ENCODE results near the gene ZNRF3.
A peak's percentile ranks its signal among the peaks of the same experiment; 100 is the strongest.

Gene ZNRF3

DNA sequence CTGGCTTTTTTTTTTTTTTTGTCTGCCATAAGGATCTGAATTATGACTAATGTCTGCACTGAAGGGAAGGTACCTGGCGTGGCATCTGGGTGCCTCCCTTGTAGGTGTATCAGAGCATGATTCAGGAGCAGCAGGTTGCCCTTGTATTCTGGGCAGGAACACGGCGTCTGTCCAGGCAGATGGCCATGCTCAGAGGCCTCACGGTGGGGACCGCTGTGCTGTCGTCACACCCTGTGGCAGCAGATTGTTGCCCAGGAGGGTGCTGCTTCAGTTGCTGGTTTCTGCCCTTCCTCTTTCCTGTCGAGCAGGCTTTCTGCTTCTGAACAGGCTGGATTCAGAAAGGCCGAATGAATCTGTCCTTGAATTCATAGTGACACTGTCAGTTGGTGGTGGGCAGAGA is 11.0 kb downstream of the ZNRF3 start:
- Histone ChIP-seq H3K27ac (ENCODE audit: low read depth, low read length) (no peak overlapping the region), H3K4me3 (ENCODE audit: low read depth in 1 of 5, low read length in 5 of 5) (no peak overlapping the region), H3K9ac (ENCODE audit: low read length in 5 of 5) (no peak overlapping the region), H3K9me3 (ENCODE audit: control insufficient read depth in 5 of 5, low read length in 5 of 5) (no peaks in the 10 kb centered on the region), H3K4me1 (ENCODE audit: control insufficient read depth in 5 of 5, insufficient read depth in 5 of 5, low read length in 5 of 5) (peaks cover 0 to 14% (median 5%) of the 10 kb centered on the region in 5 donors), H3K36me3 (ENCODE audit: control insufficient read depth in 5 of 5, insufficient read depth in 5 of 5, low read length in 5 of 5) (no peaks in the 10 kb centered on the region), H3K27me3 (ENCODE audit: control insufficient read depth in 5 of 5, insufficient read depth in 4 of 5, low read length in 5 of 5) (no peaks in the 10 kb centered on the region)

DNA sequence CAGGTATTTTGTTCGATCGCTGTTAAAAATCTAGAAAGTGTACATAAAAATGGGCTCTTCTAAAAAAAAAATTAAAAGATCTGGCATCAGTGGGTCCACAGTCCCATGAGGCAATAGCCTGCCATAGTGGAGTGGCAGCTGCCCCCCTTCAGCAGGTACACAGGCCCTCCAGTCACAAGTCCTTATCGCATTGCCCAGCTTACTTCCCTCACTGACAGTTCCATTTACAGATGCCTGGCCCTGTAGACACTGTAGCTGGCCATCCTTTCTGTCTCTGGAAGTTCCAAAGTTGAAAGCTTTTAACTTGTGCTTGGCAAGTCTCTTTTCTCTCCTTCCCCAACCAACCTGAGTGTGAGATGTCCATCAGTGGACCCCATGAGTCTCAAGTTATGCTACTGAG is 11.4 kb downstream of the ZNRF3 start:
- Histone ChIP-seq H3K27me3 (ENCODE audit: control insufficient read depth in 5 of 5, insufficient read depth in 4 of 5, low read length in 5 of 5) (no peaks in the 10 kb centered on the region), H3K9ac (ENCODE audit: low read length in 5 of 5) (no peak overlapping the region)

DNA sequence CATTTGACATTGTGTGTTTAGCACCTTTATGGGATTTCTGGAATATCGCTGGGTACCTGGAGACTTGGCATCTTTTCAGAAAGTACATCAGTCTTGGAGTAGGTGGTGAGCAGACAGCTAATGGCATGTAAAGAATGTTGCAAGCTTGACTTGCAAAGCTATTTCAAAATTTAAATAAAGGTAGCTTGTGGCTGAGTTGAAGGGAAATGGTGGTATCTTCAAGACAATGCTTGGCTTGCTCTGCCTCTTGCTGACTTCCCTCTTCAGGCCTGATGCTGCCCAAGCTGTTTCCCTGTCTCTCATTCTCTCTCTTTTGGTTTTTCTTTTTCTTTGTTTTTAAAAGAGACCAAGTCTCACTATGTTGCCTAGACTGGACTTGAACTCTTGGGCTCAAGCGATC is 13.2 kb downstream of the ZNRF3 start:
- no peaks in the 10 kb centered on the region for H3K9me3 ChIP-seq (ENCODE audit: control insufficient read depth in 5 of 5, low read length in 5 of 5)
- no peaks in the 10 kb centered on the region for H3K27me3 ChIP-seq (ENCODE audit: control insufficient read depth in 5 of 5, insufficient read depth in 4 of 5, low read length in 5 of 5)
- H3K4me3 ChIP-seq (ENCODE audit: low read depth in 1 of 5, low read length in 5 of 5) = no peak overlapping the region
- H3K36me3 ChIP-seq (ENCODE audit: control insufficient read depth in 5 of 5, insufficient read depth in 5 of 5, low read length in 5 of 5) = no peaks in the 10 kb centered on the region
- no peak overlapping the region for H3K27ac ChIP-seq (ENCODE audit: low read depth, low read length)
- peaks cover 0 to 14% (median 5%) of the 10 kb centered on the region in 5 donors for H3K4me1 ChIP-seq (ENCODE audit: control insufficient read depth in 5 of 5, insufficient read depth in 5 of 5, low read length in 5 of 5)
- H3K9ac ChIP-seq (ENCODE audit: low read length in 5 of 5) = no peak overlapping the region

More for the DNA sequence above, 11.4 kb downstream of the ZNRF3 start:
- no peak overlapping the region for H3K27ac ChIP-seq (ENCODE audit: low read depth, low read length)
- H3K36me3 ChIP-seq (ENCODE audit: control insufficient read depth in 5 of 5, insufficient read depth in 5 of 5, low read length in 5 of 5) = no peaks in the 10 kb centered on the region
- H3K4me1 ChIP-seq (ENCODE audit: control insufficient read depth in 5 of 5, insufficient read depth in 5 of 5, low read length in 5 of 5) = peaks cover 0 to 14% (median 5%) of the 10 kb centered on the region in 5 donors
- H3K4me3 ChIP-seq (ENCODE audit: low read depth in 1 of 5, low read length in 5 of 5) = no peak overlapping the region
- H3K9me3 ChIP-seq (ENCODE audit: control insufficient read depth in 5 of 5, low read length in 5 of 5) = no peaks in the 10 kb centered on the region

DNA sequence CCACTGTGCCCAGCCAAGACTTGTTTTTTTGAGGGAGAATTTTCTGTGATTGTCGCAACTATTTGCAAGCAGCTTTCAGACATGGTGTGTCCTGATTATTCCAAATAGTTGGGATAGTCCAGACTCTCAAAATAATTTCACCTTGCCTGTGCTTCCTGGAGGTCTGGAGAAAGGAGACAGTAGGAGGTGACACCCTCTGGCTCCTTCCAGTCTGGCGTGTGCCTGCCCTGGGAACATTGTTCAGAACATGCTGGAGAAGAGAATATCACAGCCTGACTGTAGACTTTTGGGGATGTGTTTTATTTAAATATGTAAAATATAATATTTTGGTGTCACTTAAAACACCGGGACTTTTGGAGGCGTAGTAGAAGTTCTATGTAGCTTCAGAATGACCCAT is 14.9 kb downstream of the ZNRF3 start:
- Histone ChIP-seq H3K27me3 (ENCODE audit: control insufficient read depth in 5 of 5, insufficient read depth in 4 of 5, low read length in 5 of 5) (no peaks in the 10 kb centered on the region), H3K9ac (ENCODE audit: low read length in 5 of 5) (no peak overlapping the region), H3K36me3 (ENCODE audit: control insufficient read depth in 5 of 5, insufficient read depth in 5 of 5, low read length in 5 of 5) (no peaks in the 10 kb centered on the region), H3K27ac (ENCODE audit: low read depth, low read length) (no peak overlapping the region), H3K4me1 (ENCODE audit: control insufficient read depth in 5 of 5, insufficient read depth in 5 of 5, low read length in 5 of 5) (peaks cover 3 to 10% (median 6%) of the 10 kb centered on the region in 5 donors), H3K9me3 (ENCODE audit: control insufficient read depth in 5 of 5, low read length in 5 of 5) (no peaks in the 10 kb centered on the region), H3K4me3 (ENCODE audit: low read depth in 1 of 5, low read length in 5 of 5) (no peak overlapping the region)

DNA sequence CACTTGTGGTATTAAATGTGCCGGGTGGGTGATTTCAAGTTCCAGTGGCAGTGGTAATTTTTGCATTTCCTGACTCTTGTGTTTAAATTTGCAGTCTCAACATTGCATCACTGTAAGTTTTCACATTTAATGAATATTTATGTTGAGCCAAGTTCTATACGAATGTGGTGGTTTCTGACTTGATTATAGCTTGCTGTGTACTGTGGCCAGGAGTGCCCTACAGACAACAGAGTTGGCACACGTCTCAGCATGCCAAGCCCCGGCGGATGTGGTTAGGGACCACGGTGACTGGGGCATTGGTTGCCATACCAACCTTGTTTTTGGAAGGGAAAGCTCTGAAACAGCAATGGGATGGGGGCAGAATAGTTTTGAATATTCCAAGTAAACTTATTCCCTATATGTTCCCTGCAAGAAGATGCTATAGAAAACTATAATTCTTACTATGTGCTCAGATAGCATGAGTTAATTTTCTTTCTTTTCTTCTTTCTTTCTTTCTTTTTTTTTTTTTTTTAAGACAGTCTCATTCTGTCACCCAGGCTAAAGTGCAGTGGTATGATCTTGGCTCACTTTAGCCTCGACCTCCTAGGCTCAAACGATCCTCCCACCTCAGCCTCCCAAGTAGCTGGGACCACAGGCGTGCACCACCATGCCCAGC is 16.0 kb downstream of the ZNRF3 start:
- Histone ChIP-seq H3K27ac (ENCODE audit: low read depth, low read length) (no peak overlapping the region), H3K9me3 (ENCODE audit: control insufficient read depth in 5 of 5, low read length in 5 of 5) (no peaks in the 10 kb centered on the region), H3K4me1 (ENCODE audit: control insufficient read depth in 5 of 5, insufficient read depth in 5 of 5, low read length in 5 of 5) (peaks cover 6 to 21% (median 16%) of the 10 kb centered on the region in 5 donors), H3K4me3 (ENCODE audit: low read depth in 1 of 5, low read length in 5 of 5) (no peak overlapping the region), H3K9ac (ENCODE audit: low read length in 5 of 5) (peak overlapping the region in 1 of 5 donors; percentile 20), H3K36me3 (ENCODE audit: control insufficient read depth in 5 of 5, insufficient read depth in 5 of 5, low read length in 5 of 5) (no peaks in the 10 kb centered on the region), H3K27me3 (ENCODE audit: control insufficient read depth in 5 of 5, insufficient read depth in 4 of 5, low read length in 5 of 5) (no peaks in the 10 kb centered on the region)

DNA sequence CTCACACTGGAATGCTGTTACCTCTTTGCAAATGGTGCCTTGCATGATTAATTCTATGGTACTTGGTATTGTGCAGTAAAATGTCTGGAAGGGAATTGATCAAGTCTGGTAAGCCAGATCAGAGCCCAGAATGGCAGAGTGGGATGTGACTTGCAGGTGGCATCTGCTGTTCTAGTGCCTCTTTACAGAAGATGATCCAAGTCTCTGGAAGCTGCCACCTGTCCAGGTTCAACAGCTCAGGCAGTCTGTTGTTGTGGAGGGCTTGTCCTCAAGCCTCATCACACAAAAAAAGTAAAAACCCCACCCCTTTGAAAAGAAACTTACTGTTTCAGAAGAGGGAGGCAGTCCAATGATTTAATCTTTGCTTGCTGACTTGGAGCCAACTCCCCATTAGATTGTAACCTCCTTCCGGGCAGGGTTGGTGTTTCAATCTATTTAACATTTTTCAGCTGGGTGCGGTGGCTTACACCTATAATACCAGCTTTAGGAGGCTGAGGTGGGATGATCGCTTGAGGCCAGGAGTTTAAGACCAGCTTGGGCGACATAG is 17.1 kb downstream of the ZNRF3 start:
- Histone ChIP-seq H3K4me1 (ENCODE audit: control insufficient read depth in 5 of 5, insufficient read depth in 5 of 5, low read length in 5 of 5) (peaks cover 6 to 32% (median 27%) of the 10 kb centered on the region in 5 donors), H3K9ac (ENCODE audit: low read length in 5 of 5) (no peak overlapping the region), H3K27me3 (ENCODE audit: control insufficient read depth in 5 of 5, insufficient read depth in 4 of 5, low read length in 5 of 5) (no peaks in the 10 kb centered on the region), H3K9me3 (ENCODE audit: control insufficient read depth in 5 of 5, low read length in 5 of 5) (no peaks in the 10 kb centered on the region), H3K27ac (ENCODE audit: low read depth, low read length) (no peak overlapping the region), H3K4me3 (ENCODE audit: low read depth in 1 of 5, low read length in 5 of 5) (no peak overlapping the region), H3K36me3 (ENCODE audit: control insufficient read depth in 5 of 5, insufficient read depth in 5 of 5, low read length in 5 of 5) (no peaks in the 10 kb centered on the region)

DNA sequence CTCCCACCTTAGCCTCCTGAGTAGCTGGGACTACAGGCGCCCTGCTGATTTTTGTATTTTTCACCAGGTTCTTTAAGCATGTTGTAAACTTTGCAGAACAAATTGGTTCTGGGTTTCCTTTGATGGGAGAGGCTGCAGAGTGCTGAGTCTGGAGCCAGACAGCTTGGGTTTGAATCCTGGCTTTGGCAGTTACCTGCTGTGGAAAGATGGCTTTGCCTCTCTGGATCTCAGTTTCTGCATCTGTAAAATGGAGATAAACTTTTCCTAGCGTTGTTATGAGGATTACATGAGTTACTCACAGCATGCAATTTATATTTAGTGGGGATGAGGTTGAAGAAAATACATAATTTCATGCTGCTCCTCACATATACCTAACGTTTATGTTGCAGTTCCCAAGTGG is 19.1 kb downstream of the ZNRF3 start:
- H3K4me3 ChIP-seq (ENCODE audit: low read depth in 1 of 5, low read length in 5 of 5) = no peak overlapping the region
- no peak overlapping the region for H3K9ac ChIP-seq (ENCODE audit: low read length in 5 of 5)
- H3K9me3 ChIP-seq (ENCODE audit: control insufficient read depth in 5 of 5, low read length in 5 of 5) = no peaks in the 10 kb centered on the region
- no peaks in the 10 kb centered on the region for H3K36me3 ChIP-seq (ENCODE audit: control insufficient read depth in 5 of 5, insufficient read depth in 5 of 5, low read length in 5 of 5)
- no peaks in the 10 kb centered on the region for H3K27me3 ChIP-seq (ENCODE audit: control insufficient read depth in 5 of 5, insufficient read depth in 4 of 5, low read length in 5 of 5)
- no peak overlapping the region for H3K27ac ChIP-seq (ENCODE audit: low read depth, low read length)
- H3K4me1 ChIP-seq (ENCODE audit: control insufficient read depth in 5 of 5, insufficient read depth in 5 of 5, low read length in 5 of 5) = peaks cover 6 to 34% (median 28%) of the 10 kb centered on the region in 5 donors

DNA sequence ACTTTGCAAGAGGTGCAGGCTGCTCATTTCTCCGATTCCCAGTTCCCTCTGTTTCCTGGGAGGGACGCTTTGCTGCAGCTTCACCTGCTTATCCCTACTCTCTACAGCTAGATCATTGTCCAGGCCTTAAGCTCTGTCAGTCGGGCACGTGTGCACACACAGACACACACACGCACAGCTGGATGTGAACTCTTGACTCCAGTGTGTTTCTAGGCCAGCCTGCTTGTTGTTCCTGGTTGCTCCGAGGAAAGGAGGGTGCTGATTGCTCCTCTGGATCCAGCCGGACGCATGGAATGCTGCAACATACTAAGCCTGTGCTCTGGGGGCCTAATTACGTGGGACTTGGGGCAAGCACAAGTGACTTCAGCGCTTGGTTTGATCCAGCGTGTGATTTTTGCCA is 19.7 kb downstream of the ZNRF3 start:
- no peaks in the 10 kb centered on the region for H3K36me3 ChIP-seq (ENCODE audit: control insufficient read depth in 5 of 5, insufficient read depth in 5 of 5, low read length in 5 of 5)
- no peaks in the 10 kb centered on the region for H3K27me3 ChIP-seq (ENCODE audit: control insufficient read depth in 5 of 5, insufficient read depth in 4 of 5, low read length in 5 of 5)
- peak overlapping the region; percentile 86 for H3K27ac ChIP-seq (ENCODE audit: low read depth, low read length)
- peaks cover 6 to 34% (median 28%) of the 10 kb centered on the region in 5 donors for H3K4me1 ChIP-seq (ENCODE audit: control insufficient read depth in 5 of 5, insufficient read depth in 5 of 5, low read length in 5 of 5)
- no peaks in the 10 kb centered on the region for H3K9me3 ChIP-seq (ENCODE audit: control insufficient read depth in 5 of 5, low read length in 5 of 5)
- peak overlapping the region in 1 of 5 donors; percentile 23 for H3K9ac ChIP-seq (ENCODE audit: low read length in 5 of 5)
- H3K4me3 ChIP-seq (ENCODE audit: low read depth in 1 of 5, low read length in 5 of 5) = peak overlapping the region in 1 of 5 donors; percentile 22

DNA sequence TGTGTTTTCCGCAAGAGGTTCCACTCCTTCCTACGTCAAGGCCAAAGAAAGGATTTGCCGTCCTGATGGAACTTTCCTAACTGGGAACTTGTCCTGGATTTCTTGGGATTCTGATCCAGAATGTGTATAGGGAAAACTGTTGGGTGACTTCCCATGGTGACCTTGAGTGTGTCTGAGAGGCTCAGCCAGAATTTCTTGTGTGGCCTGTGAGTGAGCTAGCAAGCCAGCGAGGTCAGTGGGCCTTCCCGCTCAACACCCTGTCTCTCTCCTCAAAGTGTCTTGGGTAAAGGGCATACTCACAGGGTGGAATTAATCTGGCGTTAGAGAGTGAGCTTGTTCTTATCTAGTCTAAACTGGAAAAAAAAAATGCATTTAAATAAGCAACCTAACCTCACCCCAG is 20.4 kb downstream of the ZNRF3 start:
- no peaks in the 10 kb centered on the region for H3K27me3 ChIP-seq (ENCODE audit: control insufficient read depth in 5 of 5, insufficient read depth in 4 of 5, low read length in 5 of 5)
- peak overlapping the region in 1 of 5 donors; percentile 22 for H3K4me3 ChIP-seq (ENCODE audit: low read depth in 1 of 5, low read length in 5 of 5)
- peak overlapping the region; percentile 86 for H3K27ac ChIP-seq (ENCODE audit: low read depth, low read length)
- H3K4me1 ChIP-seq (ENCODE audit: control insufficient read depth in 5 of 5, insufficient read depth in 5 of 5, low read length in 5 of 5) = peaks cover 6 to 34% (median 28%) of the 10 kb centered on the region in 5 donors
- H3K36me3 ChIP-seq (ENCODE audit: control insufficient read depth in 5 of 5, insufficient read depth in 5 of 5, low read length in 5 of 5) = no peaks in the 10 kb centered on the region
- no peaks in the 10 kb centered on the region for H3K9me3 ChIP-seq (ENCODE audit: control insufficient read depth in 5 of 5, low read length in 5 of 5)
- H3K9ac ChIP-seq (ENCODE audit: low read length in 5 of 5) = peak overlapping the region in 1 of 5 donors; percentile 62

DNA sequence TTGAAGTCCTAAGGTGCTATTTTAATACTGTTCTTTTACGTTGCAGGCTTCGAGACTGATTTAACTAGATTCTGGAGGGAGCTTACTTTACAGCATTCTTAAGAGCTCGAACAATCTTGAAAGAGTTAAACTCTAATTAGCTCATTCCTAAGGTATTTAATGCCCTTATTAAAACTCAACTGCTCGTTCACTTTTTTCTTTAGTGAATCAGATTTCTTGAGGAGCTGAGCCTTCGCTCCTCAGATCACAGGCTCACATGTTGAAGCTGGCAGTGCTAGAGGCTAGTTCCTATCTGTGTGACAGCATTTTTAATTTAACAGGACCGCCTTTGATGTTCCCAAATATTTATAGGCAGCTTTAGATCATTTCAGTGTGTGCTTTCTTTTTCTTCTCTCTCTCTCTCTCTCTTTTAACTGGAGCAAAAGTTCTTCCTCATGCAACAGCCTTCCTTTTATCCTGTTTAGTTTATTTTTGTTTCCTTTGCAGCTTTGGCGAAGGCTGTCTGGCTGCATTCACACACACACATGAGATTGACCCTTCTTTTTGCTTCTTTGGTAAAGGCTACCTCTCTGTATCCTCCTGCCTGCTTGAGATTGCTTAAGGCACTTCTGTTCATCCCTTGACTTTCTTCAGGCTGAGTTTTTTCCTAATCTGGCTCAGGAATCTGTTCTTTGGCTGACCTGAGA is 21.0 kb downstream of the ZNRF3 start:
- Histone ChIP-seq H3K36me3 (ENCODE audit: control insufficient read depth in 5 of 5, insufficient read depth in 5 of 5, low read length in 5 of 5) (no peaks in the 10 kb centered on the region), H3K27me3 (ENCODE audit: control insufficient read depth in 5 of 5, insufficient read depth in 4 of 5, low read length in 5 of 5) (no peaks in the 10 kb centered on the region), H3K9ac (ENCODE audit: low read length in 5 of 5) (peak overlapping the region in 2 of 5 donors; percentile 11 to 62), H3K4me1 (ENCODE audit: control insufficient read depth in 5 of 5, insufficient read depth in 5 of 5, low read length in 5 of 5) (peaks cover 6 to 34% (median 28%) of the 10 kb centered on the region in 5 donors), H3K9me3 (ENCODE audit: control insufficient read depth in 5 of 5, low read length in 5 of 5) (no peaks in the 10 kb centered on the region), H3K27ac (ENCODE audit: low read depth, low read length) (peak overlapping the region; percentile 86), H3K4me3 (ENCODE audit: low read depth in 1 of 5, low read length in 5 of 5) (no peak overlapping the region)
